Left ventricle myocardium inferior (tissue), 1 donor: ENCODE results near the gene PPFIBP2. TPM values are rescaled to one million over a fixed set of nuclear protein-coding genes. Genes with fewer than 3 reads are reported as not detected.

ENCODE experiments used
- DNase-seq: peaks from one replicate; pipeline ENCODE4 v3.0.0-alpha.2; 2020
- H3K27ac ChIP-seq: fragments of 200-600 bp; replicated peaks from 2 replicates; pipeline ENCODE4 v1.8.0; 2021
- H3K27me3 ChIP-seq: fragments of 200-600 bp; 2 replicates; pipeline ENCODE4 v1.8.0; 2021; ENCODE audit warnings: low read depth
- H3K36me3 ChIP-seq: fragments of 200-600 bp; 2 replicates; pipeline ENCODE4 v1.8.0; 2021
- H3K4me1 ChIP-seq: fragments of 200-600 bp; 2 replicates; pipeline ENCODE4 v1.8.0; 2021
- H3K4me3 ChIP-seq: fragments of 200-600 bp; 2 replicates; pipeline ENCODE4 v1.8.0; 2021; ENCODE audit warnings: mild to moderate bottlenecking, moderate library complexity
- H3K9me3 ChIP-seq: fragments of 200-600 bp; replicated peaks from 2 replicates; pipeline ENCODE4 v1.8.0; 2021
- intact Hi-C: fragments of 100-400 bp; cut with micrococcal nuclease; formaldehyde crosslinking; loops from one replicate; pipeline ENCODE4 v1.11.0; 2022
- total RNA-seq: library from RNA; stranded (reverse); fragmentation: NEBNext Ultra II Directional; extraction: Animal tissue kit (Norgen Biotek cat#: 25700); gene quantifications from one replicate; pipeline ENCODE4 v1.2.1, GENCODE V29; 2021
- TF ChIP-seq, protein P1 (sequence below): fragments of 200-600 bp; IDR thresholded peaks from 2 replicates; pipeline ENCODE4 v1.8.0; 2021; ENCODE audit warnings: antibody characterized with exemption, mild to moderate bottlenecking, borderline replicate concordance
- donor health status: DM: no; HTN: yes; CAD: no; lungs with severe emphysema.

Gene PPFIBP2
- total RNA-seq, 1 donor from 2014 or later: 19.2 TPM

GRCh38 chr11:7563281-7563680 lies 49.5 kb downstream of the PPFIBP2 start:
- DNase-seq: no peak
- Histone ChIP-seq H3K36me3 (peaks cover 6% of the 10 kb centered on the region), H3K4me1 (peaks cover 2% of the 10 kb centered on the region), H3K9me3 (peaks cover 1% of the 10 kb centered on the region), H3K4me3 (no peak overlapping the region), H3K27ac (no peak overlapping the region), H3K27me3 (no peaks in the 10 kb centered on the region)
- intact Hi-C loops: no loop called here
- TF ChIP-seq, protein P1, sequence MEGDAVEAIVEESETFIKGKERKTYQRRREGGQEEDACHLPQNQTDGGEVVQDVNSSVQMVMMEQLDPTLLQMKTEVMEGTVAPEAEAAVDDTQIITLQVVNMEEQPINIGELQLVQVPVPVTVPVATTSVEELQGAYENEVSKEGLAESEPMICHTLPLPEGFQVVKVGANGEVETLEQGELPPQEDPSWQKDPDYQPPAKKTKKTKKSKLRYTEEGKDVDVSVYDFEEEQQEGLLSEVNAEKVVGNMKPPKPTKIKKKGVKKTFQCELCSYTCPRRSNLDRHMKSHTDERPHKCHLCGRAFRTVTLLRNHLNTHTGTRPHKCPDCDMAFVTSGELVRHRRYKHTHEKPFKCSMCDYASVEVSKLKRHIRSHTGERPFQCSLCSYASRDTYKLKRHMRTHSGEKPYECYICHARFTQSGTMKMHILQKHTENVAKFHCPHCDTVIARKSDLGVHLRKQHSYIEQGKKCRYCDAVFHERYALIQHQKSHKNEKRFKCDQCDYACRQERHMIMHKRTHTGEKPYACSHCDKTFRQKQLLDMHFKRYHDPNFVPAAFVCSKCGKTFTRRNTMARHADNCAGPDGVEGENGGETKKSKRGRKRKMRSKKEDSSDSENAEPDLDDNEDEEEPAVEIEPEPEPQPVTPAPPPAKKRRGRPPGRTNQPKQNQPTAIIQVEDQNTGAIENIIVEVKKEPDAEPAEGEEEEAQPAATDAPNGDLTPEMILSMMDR: no peak

GRCh38 chr11:7564803-7565202 lies 51.0 kb downstream of the PPFIBP2 start:
- peaks cover 6% of the 10 kb centered on the region for H3K36me3 ChIP-seq
- TF ChIP-seq, protein P1: no peak
- H3K9me3 ChIP-seq: peaks cover 4% of the 10 kb centered on the region
- no peak for DNase-seq
- no peak overlapping the region for H3K27ac ChIP-seq
- H3K27me3 ChIP-seq: no peaks in the 10 kb centered on the region
- intact Hi-C loops: no loop called here
- H3K4me3 ChIP-seq: no peak overlapping the region
- no peaks in the 10 kb centered on the region for H3K4me1 ChIP-seq

DNA sequence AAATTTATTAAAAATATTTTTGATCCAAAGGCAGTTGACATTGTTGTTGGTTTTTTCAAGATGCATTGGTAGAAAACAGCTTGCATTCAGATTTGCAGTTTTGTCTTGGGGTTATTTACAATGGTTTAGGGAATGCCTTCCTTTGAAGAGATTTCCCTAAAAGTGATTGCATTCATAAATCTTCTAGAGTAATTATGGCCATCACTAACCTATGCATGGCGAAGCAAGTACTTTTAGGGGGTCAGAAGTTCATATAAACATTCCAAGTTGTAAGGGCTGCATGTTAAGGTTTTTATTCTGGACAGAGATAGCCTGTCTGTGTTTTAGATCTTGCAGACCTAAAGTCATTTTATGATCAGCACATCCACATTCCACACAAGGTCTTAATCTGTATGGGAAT lies 53.5 kb downstream of the PPFIBP2 start:
- peaks cover 4% of the 10 kb centered on the region for H3K9me3 ChIP-seq
- H3K27me3 ChIP-seq: no peaks in the 10 kb centered on the region
- TF ChIP-seq, protein P1: no peak
- peaks cover 6% of the 10 kb centered on the region for H3K36me3 ChIP-seq
- H3K4me1 ChIP-seq: peaks cover 9% of the 10 kb centered on the region
- no peak for DNase-seq
- intact Hi-C loops: no loop called here
- no peak overlapping the region for H3K27ac ChIP-seq
- no peak overlapping the region for H3K4me3 ChIP-seq

DNA sequence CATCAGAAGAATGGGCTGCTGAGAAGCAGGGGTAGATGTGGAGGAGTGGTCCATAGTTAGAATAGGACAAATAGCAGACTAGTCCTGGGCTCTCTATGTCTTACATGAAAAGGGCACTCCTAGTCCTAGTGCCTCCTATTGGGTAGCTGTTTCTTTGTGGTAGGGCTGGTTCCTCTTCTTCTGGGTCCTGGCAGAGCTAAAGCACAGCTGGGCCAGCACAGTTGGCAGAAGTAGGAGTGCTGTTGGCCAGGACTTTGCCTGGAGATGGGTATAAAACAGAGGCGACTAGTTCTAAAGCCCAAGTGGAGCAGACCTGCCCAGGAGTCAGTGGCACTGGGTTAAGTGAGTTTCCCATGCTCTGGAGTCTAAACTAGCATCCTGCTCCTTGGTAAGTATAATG lies 55.2 kb downstream of the PPFIBP2 start:
- DNase-seq: no peak

DNA sequence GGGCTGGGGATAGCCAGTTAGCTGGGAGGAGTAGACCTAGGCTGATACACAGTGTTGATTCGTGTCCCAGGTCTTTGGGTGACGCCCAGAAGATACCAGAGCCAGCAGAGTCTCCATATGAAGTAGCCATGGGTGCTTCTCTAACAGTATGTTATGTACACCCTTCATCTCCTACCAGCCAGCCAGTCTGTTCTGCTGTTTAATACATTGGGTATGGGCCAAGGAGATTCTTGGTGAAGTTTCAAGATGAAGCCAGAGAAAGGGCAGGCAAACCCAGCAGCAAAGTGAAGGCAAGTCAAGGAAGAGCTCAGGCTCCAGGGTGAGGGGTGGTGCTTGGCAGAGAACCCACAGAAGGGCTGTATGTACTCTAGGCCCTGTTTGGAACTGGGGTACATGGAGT lies 56.4 kb downstream of the PPFIBP2 start:
- no peak for DNase-seq
- Histone ChIP-seq H3K4me3 (no peak overlapping the region), H3K4me1 (peaks cover 14% of the 10 kb centered on the region), H3K9me3 (peaks cover 4% of the 10 kb centered on the region), H3K27ac (no peak overlapping the region), H3K27me3 (no peaks in the 10 kb centered on the region), H3K36me3 (peaks cover 10% of the 10 kb centered on the region)
- TF ChIP-seq, protein P1: no peak
- intact Hi-C loops: loop anchor here (10.0 kb wide), 1 partner anchor 85 kb away; no protein-coding TSS in a partner anchor

More for the DNA sequence above, 55.2 kb downstream of the PPFIBP2 start:
- peaks cover 10% of the 10 kb centered on the region for H3K36me3 ChIP-seq
- no peak overlapping the region for H3K4me3 ChIP-seq
- H3K4me1 ChIP-seq: peaks cover 14% of the 10 kb centered on the region
- TF ChIP-seq, protein P1: no peak
- H3K9me3 ChIP-seq: peaks cover 4% of the 10 kb centered on the region
- no peak overlapping the region for H3K27ac ChIP-seq
- intact Hi-C loops: no loop called here
- no peaks in the 10 kb centered on the region for H3K27me3 ChIP-seq
